NT2/D1 (cell line): ENCODE data around the gene DYSF.

ENCODE experiments used
- SUZ12 ChIP-seq: IDR thresholded peaks from 2 replicates; pipeline ENCODE4 v1.6.1; 2011; ENCODE audit not compliant: insufficient read length, insufficient read depth; ENCODE audit errors: extremely low read depth
- YY1 ChIP-seq: IDR thresholded peaks from 2 replicates; pipeline ENCODE4 v1.6.1; 2011; ENCODE audit not compliant: insufficient read length, insufficient read depth
- ZNF274 ChIP-seq: IDR thresholded peaks from 2 replicates; pipeline ENCODE4 v1.6.1; 2011; ENCODE audit warnings: mild to moderate bottlenecking, low read depth, low read length

- TF ChIP-seq SUZ12 (no peak), YY1 (no peak), ZNF274 (no peak)
These were observed 138.9 kb downstream of the DYSF start for GRCh38 chr2:71592181-71592711.
